AG04449 (cell line): ENCODE measurements around the gene SUSD6.

Experiments
- CTCF ChIA-PET: fragments of 350-600 bp; formaldehyde crosslinking; extraction: SDS; loops from one replicate; lab custom pipeline; 2021; ENCODE audit warnings: antibody characterized with exemption; lab: Yijun Ruan, JAX
- POLR2A ChIA-PET: fragments of 400-600, 350-600 bp; formaldehyde crosslinking; extraction: SDS; loops from one replicate; lab custom pipeline; 2020; ENCODE audit warnings: antibody characterized with exemption, inconsistent platforms; lab: Yijun Ruan, JAX
- DNase-seq: peaks from one replicate; pipeline ENCODE4 v3.0.0-alpha.2; 2010; ENCODE audit warnings: low read depth, low spot score
- H3K4me3 ChIP-seq: 2 replicates; pipeline ENCODE4 v1.5.1; 2011; ENCODE audit warnings: low read depth, mild to moderate bottlenecking, control low read depth, low read length
- TF ChIP-seq, protein P1 (sequence below): IDR thresholded peaks from one replicate; pipeline ENCODE4 v1.5.1; 2011; ENCODE audit warnings: mild to moderate bottlenecking, moderate library complexity, low read length, control low read depth, inconsistent platforms; ENCODE audit not compliant: insufficient read depth; ENCODE audit errors: missing control alignments

The SUSD6 gene, protein sequence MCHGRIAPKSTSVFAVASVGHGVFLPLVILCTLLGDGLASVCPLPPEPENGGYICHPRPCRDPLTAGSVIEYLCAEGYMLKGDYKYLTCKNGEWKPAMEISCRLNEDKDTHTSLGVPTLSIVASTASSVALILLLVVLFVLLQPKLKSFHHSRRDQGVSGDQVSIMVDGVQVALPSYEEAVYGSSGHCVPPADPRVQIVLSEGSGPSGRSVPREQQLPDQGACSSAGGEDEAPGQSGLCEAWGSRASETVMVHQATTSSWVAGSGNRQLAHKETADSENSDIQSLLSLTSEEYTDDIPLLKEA

DNA sequence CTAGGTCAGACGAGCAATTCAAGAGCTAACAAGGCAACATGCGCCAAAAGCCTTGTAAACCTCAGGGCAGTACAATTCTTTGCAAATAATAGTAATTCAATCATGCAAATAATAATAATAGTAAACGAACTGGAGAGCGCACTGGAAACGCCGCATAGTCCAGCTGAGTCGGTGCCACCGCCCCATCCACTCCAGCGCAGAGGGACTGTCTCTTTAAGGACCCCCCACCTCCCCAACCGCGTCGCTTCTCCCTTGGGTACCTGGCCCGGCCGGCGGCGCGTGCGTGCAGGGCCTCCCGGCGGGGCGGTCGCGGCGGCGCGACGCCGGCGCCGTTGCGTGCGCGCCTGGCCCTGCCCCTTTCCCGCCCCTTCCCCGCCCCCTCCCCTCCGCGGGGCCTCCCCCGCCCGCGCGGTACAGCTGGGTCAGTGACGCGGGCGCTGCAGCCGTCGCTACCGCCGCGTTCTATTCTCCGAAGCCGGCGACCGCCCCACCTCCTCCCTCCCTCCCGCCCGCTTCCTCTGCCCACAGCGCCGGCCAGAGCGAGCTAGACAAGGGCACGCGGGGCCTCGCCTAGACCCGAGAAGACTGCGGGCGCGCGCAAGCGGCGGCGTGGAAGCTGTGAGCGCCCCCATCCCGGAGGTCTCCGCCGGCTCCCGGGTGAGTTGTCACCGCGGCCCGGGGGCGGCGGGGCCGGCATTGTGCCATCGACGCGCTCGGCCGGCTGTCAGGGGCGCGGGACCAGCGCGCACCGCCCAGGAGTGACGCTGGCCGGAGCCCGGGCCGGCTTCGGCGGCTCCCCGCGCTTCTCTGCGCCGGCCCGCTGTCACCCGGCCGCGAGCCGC is at the start of gene SUSD6:
SUSD6 (plus strand) TSS at position 425 of the 842 bp plus-strand sequence. CDS start 46,997 bp downstream, outside the sequence.
- TF ChIP-seq, protein P1, sequence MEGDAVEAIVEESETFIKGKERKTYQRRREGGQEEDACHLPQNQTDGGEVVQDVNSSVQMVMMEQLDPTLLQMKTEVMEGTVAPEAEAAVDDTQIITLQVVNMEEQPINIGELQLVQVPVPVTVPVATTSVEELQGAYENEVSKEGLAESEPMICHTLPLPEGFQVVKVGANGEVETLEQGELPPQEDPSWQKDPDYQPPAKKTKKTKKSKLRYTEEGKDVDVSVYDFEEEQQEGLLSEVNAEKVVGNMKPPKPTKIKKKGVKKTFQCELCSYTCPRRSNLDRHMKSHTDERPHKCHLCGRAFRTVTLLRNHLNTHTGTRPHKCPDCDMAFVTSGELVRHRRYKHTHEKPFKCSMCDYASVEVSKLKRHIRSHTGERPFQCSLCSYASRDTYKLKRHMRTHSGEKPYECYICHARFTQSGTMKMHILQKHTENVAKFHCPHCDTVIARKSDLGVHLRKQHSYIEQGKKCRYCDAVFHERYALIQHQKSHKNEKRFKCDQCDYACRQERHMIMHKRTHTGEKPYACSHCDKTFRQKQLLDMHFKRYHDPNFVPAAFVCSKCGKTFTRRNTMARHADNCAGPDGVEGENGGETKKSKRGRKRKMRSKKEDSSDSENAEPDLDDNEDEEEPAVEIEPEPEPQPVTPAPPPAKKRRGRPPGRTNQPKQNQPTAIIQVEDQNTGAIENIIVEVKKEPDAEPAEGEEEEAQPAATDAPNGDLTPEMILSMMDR, result no peak
- ChIA-PET CTCF (interaction anchor here (0.8 to 7.8 kb wide), 5 partner anchors 9 to 116 kb away, joined by 3 to 39 read pairs (median 4); no protein-coding TSS in a partner anchor), POLR2A (interaction anchor here (0.8 to 1.2 kb wide), 2 partner anchors 18 to 155 kb away, joined by 3 to 6 read pairs; partner anchors contain the start of gene SRSF5)
- DNase-seq, result no peak
- peak within 1 kb of the TSS; percentile 79 for H3K4me3 ChIP-seq

DNA sequence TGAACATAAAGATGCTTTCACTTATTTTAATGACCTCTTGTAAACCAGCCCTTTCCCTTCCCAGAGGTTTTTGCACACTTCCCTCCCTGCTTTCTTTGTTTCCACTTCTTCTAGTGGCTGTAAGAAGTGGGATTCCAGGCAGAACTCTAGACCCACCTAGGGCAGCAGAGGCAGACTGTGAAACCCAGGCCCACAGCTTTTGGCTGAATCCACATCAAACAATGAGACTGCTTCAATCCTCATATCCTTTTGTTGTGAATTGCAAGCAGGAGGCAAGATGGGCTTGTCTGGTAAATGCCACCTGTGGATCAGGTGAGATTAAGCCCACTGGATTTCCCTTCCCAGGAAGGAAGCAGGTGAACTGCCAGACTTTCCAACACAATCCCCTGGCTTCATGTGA is 49.5 kb upstream of the SUSD6 start:
- ChIA-PET POLR2A (no interaction called here), CTCF (interaction anchor here (0.8 to 6.7 kb wide), 3 partner anchors 12 to 165 kb away, joined by 3 to 55 read pairs (median 17); partner anchors contain the start of gene CCDC177)
- DNase-seq, result no peak
- H3K4me3 ChIP-seq, result no peak overlapping the region
- TF ChIP-seq, protein P1, result no peak

DNA sequence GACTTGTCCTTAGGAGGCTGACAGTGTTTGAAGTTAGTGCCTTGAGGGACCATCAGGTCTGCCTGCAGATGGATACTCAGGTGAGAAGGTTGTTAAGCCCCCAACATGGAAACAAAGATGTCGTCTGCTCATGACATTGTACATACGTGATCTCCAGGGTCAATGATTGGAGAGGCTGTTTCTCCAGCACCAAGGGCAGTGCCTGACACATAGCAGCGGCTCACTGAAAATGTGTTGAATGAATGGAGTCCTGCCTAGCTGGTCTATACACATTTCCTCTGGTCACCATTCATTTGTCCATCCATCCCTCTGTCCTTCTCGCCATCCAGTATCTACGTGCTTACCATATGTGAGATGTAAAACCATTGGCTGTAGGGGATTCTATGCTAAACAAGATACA is 43.8 kb upstream of the SUSD6 start:
- ChIA-PET CTCF (interaction anchor here (1.6 kb wide), 3 partner anchors 17 to 32 kb away, joined by 4 to 6 read pairs (median 4); no protein-coding TSS in a partner anchor), POLR2A (no interaction called here)
- DNase-seq, result no peak
- TF ChIP-seq, protein P1, result no peak
- H3K4me3 ChIP-seq, result no peak overlapping the region

DNA sequence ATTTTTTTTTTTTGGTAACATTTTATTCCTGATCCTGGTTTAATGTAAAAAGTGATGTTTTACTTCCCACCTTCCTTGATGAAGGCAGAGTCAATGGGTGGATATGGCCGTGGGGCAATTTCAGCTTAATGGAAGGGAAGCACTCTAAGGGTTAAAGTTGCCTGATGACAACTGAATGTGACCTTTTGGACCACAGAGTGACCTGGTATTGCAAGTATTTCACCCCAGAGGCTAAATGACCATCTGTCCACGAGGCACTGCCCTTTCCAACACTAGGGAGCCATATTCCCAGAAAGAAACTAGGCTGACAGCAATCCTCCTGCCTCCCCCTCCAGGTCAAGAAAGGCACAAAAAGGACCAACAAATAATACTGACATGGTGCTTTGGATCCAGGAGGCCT is 41.5 kb upstream of the SUSD6 start:
- POLR2A ChIA-PET, result no interaction called here

DNA sequence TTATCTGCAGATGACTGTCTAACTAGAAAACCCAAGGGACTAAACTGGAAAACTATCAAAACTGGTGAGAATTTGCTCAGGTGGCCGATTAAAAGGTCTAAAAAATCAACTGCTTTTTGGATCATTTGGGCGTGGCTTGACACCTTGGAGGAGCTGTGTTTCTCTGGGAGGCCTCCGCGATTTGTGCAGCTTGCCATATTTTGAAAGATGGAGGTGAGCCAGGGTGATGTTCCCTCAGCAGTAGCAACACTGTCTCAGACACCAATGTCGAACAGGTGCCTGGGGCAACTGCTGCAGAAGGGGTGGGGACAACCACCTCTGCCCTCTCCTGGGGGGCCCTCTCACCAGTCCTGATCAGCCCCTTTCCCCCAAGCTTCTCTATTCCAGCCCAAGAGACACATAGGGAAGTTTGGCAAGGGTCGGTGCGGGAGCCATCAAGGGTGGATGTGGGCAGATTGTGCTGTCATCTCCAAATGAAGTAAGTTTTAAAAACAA is 40.5 kb upstream of the SUSD6 start:
- no peak for DNase-seq
- TF ChIP-seq, protein P1, result no peak
- CTCF ChIA-PET, result interaction anchor here (1.0 to 7.9 kb wide), 10 partner anchors 7 to 329 kb away, joined by 3 to 55 read pairs (median 6); no protein-coding TSS in a partner anchor
- H3K4me3 ChIP-seq, result no peak overlapping the region
- POLR2A ChIA-PET, result no interaction called here

More for the DNA sequence above, 41.5 kb upstream of the SUSD6 start:
- DNase-seq, result no peak
- TF ChIP-seq, protein P1, result no peak
- CTCF ChIA-PET, result interaction anchor here (1.0 to 7.9 kb wide), 6 partner anchors 6 to 328 kb away, joined by 3 to 55 read pairs (median 15); no protein-coding TSS in a partner anchor
- H3K4me3 ChIP-seq, result no peak overlapping the region
